HEK293 (cell line): ENCODE results near the gene VAV2.

ENCODE experiments used
- ATF2 ChIP-seq: fragments of 450-650 bp; formaldehyde crosslinking; IDR thresholded peaks from 2 replicates; pipeline ENCODE4 v1.5.1; 2016; ENCODE audit warnings: missing biosample characterization, missing genetic modification characterization, low read depth
- EGR2 ChIP-seq: fragments of 450-650 bp; formaldehyde crosslinking; IDR thresholded peaks from 2 replicates; pipeline ENCODE4 v1.5.1; 2016; ENCODE audit warnings: low read depth, missing biosample characterization, missing genetic modification characterization
- KLF10 ChIP-seq: fragments of 450-650 bp; IDR thresholded peaks from 2 replicates; pipeline ENCODE4 v1.5.1; 2018; ENCODE audit warnings: missing biosample characterization, mild to moderate bottlenecking, missing genetic modification characterization
- KLF17 ChIP-seq: fragments of 450-650 bp; formaldehyde crosslinking; IDR thresholded peaks from 2 replicates; pipeline ENCODE4 v1.5.1; 2016; ENCODE audit warnings: missing biosample characterization, missing genetic modification characterization
- PATZ1 ChIP-seq: fragments of 450-650 bp; formaldehyde crosslinking; IDR thresholded peaks from 2 replicates; pipeline ENCODE4 v1.5.1; 2016; ENCODE audit warnings: missing biosample characterization, missing genetic modification characterization
- PRDM10 ChIP-seq: fragments of 450-650 bp; formaldehyde crosslinking; IDR thresholded peaks from 2 replicates; pipeline ENCODE4 v1.5.1; 2016; ENCODE audit warnings: missing biosample characterization, missing genetic modification characterization
- SETDB1 ChIP-seq: IDR thresholded peaks from one replicate; pipeline ENCODE4 v1.6.1; 2017; ENCODE audit warnings: mild to moderate bottlenecking, low read length, moderate library complexity, mixed read lengths; ENCODE audit not compliant: insufficient read length
- SP7 ChIP-seq: fragments of 450-650 bp; formaldehyde crosslinking; IDR thresholded peaks from 2 replicates; pipeline ENCODE4 v1.5.1; 2016; ENCODE audit warnings: missing biosample characterization, missing genetic modification characterization
- TCF7L2 ChIP-seq: IDR thresholded peaks from 2 replicates; pipeline ENCODE4 v1.6.1; 2011; ENCODE audit warnings: low read depth, mild to moderate bottlenecking, inconsistent platforms, low read length, moderate library complexity, borderline replicate concordance
- YY2 ChIP-seq: fragments of 450-650 bp; formaldehyde crosslinking; IDR thresholded peaks from 2 replicates; pipeline ENCODE4 v1.5.1; 2016; ENCODE audit warnings: missing biosample characterization, missing genetic modification characterization
- ZNF132 ChIP-seq: fragments of 450-650 bp; formaldehyde crosslinking; IDR thresholded peaks from 2 replicates; pipeline ENCODE4 v1.5.1; 2017; ENCODE audit warnings: missing biosample characterization, missing genetic modification characterization, borderline replicate concordance
- ZNF19 ChIP-seq: fragments of 450-650 bp; formaldehyde crosslinking; IDR thresholded peaks from 2 replicates; pipeline ENCODE4; 2016; ENCODE audit warnings: missing biosample characterization, missing genetic modification characterization, low read depth
- ZNF266 ChIP-seq: fragments of 450-650 bp; formaldehyde crosslinking; IDR thresholded peaks from 2 replicates; pipeline ENCODE4 v1.5.1; 2016; ENCODE audit warnings: missing biosample characterization, missing genetic modification characterization, low read depth
- ZNF302 ChIP-seq: fragments of 450-650 bp; formaldehyde crosslinking; IDR thresholded peaks from 2 replicates; pipeline ENCODE4 v1.5.1; 2016; ENCODE audit warnings: missing biosample characterization, missing genetic modification characterization, low read depth
- ZNF404 ChIP-seq: fragments of 450-650 bp; formaldehyde crosslinking; IDR thresholded peaks from 2 replicates; pipeline ENCODE4 v1.5.1; 2017; ENCODE audit warnings: missing biosample characterization, missing genetic modification characterization
- ZNF423 ChIP-seq: fragments of 450-650 bp; formaldehyde crosslinking; IDR thresholded peaks from 2 replicates; pipeline ENCODE4 v1.5.1; 2016; ENCODE audit warnings: missing biosample characterization, missing genetic modification characterization
- ZNF426 ChIP-seq: fragments of 450-650 bp; formaldehyde crosslinking; IDR thresholded peaks from 2 replicates; pipeline ENCODE4 v1.5.1; 2017; ENCODE audit warnings: missing biosample characterization, missing genetic modification characterization, mild to moderate bottlenecking, inconsistent platforms, moderate library complexity
- ZNF48 ChIP-seq: fragments of 450-650 bp; formaldehyde crosslinking; IDR thresholded peaks from 2 replicates; pipeline ENCODE4 v1.5.1; 2016; ENCODE audit warnings: missing biosample characterization, missing genetic modification characterization
- ZNF501 ChIP-seq: fragments of 450-650 bp; formaldehyde crosslinking; IDR thresholded peaks from 2 replicates; pipeline ENCODE4 v1.5.1; 2016; ENCODE audit warnings: missing biosample characterization, missing genetic modification characterization
- ZNF530 ChIP-seq: fragments of 450-650 bp; formaldehyde crosslinking; IDR thresholded peaks from 2 replicates; pipeline ENCODE4 v1.5.1; 2016; ENCODE audit warnings: low read depth, missing biosample characterization, missing genetic modification characterization
- ZNF555 ChIP-seq: fragments of 450-650 bp; formaldehyde crosslinking; conservative IDR thresholded peaks from 2 replicates; pipeline ENCODE4 v1.5.1; 2017; ENCODE audit warnings: missing biosample characterization, mild to moderate bottlenecking, missing genetic modification characterization, inconsistent platforms
- ZNF571 ChIP-seq: fragments of 450-650 bp; formaldehyde crosslinking; IDR thresholded peaks from 2 replicates; pipeline ENCODE4 v1.5.0; 2017; ENCODE audit warnings: missing biosample characterization, missing genetic modification characterization
- ZNF670 ChIP-seq: fragments of 450-650 bp; formaldehyde crosslinking; IDR thresholded peaks from 2 replicates; pipeline ENCODE4 v1.5.1; 2016; ENCODE audit warnings: missing biosample characterization, missing genetic modification characterization, low read depth
- ZSCAN16 ChIP-seq: fragments of 450-650 bp; formaldehyde crosslinking; IDR thresholded peaks from 2 replicates; pipeline ENCODE4 v1.5.1; 2016; ENCODE audit warnings: missing biosample characterization, missing genetic modification characterization
- TF ChIP-seq, protein P1 (sequence below): fragments of 450-650 bp; IDR thresholded peaks from 2 replicates; pipeline ENCODE4 v1.5.1; 2018; ENCODE audit warnings: missing biosample characterization, missing genetic modification characterization
- TF ChIP-seq, protein P2 (sequence below): fragments of 450-650 bp; formaldehyde crosslinking; IDR thresholded peaks from 2 replicates; pipeline ENCODE4 v1.5.0; 2017; ENCODE audit warnings: missing biosample characterization, missing genetic modification characterization, borderline replicate concordance
- TF ChIP-seq, protein P3 (sequence below): fragments of 450-650 bp; formaldehyde crosslinking; IDR thresholded peaks from 2 replicates; pipeline ENCODE4 v1.5.1; 2016; ENCODE audit warnings: missing biosample characterization, missing genetic modification characterization

The VAV2 gene

DNA sequence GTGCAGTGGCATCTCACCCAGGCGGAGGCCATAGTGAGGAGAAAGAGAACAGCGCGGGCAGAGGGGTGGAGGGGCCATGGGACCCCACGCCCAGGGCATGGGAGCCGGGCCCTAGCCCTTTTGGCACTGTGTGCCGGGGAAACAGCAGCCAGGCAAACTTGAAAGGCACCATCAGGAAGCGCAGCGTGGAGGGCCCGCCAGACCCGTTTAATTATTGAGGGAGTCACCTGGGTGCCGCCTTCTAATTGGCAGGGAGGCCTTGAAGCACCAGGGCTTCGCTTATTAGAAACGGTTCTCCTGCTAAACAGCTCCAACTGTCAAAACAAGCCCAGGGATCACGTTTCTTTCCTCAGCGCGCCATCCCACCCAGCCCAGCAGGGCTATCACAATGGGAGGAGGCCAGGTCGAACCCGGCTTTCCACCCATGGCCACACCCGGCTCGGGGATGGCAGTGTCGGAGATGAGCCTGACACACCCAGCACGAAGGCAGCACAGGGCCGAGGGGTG is 149.3 kb downstream of the VAV2 start (continued):
- no peak for TF ChIP-seq PRDM10
- TF ChIP-seq YY2: no peak
- TF ChIP-seq TCF7L2: no peak
- TF ChIP-seq SETDB1: no peak
- TF ChIP-seq SP7 (tag by site-specific recombination): peak; percentile 95
- TF ChIP-seq ATF2 (tag by site-specific recombination): no peak
- TF ChIP-seq EGR2 (tag by site-specific recombination): no peak
- TF ChIP-seq ZNF501 (tag by site-specific recombination): no peak
- TF ChIP-seq ZNF423 (tag by site-specific recombination): peak; percentile 43; the same call in 1 of the 2 replicates
- peak; percentile 95 for TF ChIP-seq KLF17 (tag by site-specific recombination)
- no peak for TF ChIP-seq ZNF266 (tag by site-specific recombination)
- TF ChIP-seq ZNF302: no peak
- TF ChIP-seq ZNF404 (tag by site-specific recombination): no peak
- TF ChIP-seq ZNF670: no peak
- TF ChIP-seq ZSCAN16: no peak
- TF ChIP-seq ZNF555 (tag by site-specific recombination): no peak
- TF ChIP-seq, protein P1, sequence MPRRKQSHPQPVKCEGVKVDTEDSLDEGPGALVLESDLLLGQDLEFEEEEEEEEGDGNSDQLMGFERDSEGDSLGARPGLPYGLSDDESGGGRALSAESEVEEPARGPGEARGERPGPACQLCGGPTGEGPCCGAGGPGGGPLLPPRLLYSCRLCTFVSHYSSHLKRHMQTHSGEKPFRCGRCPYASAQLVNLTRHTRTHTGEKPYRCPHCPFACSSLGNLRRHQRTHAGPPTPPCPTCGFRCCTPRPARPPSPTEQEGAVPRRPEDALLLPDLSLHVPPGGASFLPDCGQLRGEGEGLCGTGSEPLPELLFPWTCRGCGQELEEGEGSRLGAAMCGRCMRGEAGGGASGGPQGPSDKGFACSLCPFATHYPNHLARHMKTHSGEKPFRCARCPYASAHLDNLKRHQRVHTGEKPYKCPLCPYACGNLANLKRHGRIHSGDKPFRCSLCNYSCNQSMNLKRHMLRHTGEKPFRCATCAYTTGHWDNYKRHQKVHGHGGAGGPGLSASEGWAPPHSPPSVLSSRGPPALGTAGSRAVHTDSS: no peak
- TF ChIP-seq ZNF132 (tag by site-specific recombination): no peak
- TF ChIP-seq, protein P2, sequence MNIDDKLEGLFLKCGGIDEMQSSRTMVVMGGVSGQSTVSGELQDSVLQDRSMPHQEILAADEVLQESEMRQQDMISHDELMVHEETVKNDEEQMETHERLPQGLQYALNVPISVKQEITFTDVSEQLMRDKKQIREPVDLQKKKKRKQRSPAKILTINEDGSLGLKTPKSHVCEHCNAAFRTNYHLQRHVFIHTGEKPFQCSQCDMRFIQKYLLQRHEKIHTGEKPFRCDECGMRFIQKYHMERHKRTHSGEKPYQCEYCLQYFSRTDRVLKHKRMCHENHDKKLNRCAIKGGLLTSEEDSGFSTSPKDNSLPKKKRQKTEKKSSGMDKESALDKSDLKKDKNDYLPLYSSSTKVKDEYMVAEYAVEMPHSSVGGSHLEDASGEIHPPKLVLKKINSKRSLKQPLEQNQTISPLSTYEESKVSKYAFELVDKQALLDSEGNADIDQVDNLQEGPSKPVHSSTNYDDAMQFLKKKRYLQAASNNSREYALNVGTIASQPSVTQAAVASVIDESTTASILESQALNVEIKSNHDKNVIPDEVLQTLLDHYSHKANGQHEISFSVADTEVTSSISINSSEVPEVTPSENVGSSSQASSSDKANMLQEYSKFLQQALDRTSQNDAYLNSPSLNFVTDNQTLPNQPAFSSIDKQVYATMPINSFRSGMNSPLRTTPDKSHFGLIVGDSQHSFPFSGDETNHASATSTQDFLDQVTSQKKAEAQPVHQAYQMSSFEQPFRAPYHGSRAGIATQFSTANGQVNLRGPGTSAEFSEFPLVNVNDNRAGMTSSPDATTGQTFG: no peak
- no peak for TF ChIP-seq ZNF571 (tag by site-specific recombination)
- TF ChIP-seq, protein P3, sequence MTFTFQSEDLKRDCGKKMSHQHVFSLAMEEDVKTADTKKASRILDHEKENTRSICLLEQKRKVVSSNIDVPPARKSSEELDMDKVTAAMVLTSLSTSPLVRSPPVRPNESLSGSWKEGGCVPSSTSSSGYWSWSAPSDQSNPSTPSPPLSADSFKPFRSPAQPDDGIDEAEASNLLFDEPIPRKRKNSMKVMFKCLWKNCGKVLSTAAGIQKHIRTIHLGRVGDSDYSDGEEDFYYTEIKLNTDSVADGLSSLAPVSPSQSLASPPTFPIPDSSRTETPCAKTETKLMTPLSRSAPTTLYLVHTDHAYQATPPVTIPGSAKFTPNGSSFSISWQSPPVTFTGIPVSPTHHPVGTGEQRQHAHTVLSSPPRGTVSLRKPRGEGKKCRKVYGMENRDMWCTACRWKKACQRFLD (tag by site-specific recombination): no peak
- peak; percentile 8; the same call in 1 of the 2 replicates for TF ChIP-seq PATZ1 (tag by site-specific recombination)
- no peak for TF ChIP-seq ZNF530 (tag by site-specific recombination)
- no peak for TF ChIP-seq ZNF19
- TF ChIP-seq KLF10 (tag by site-specific recombination): peak; percentile 34; the same call in 1 of the 2 replicates
- no peak for TF ChIP-seq ZNF426 (tag by site-specific recombination)
- no peak for TF ChIP-seq ZNF48
